Testis (tissue), 2 donors: ENCODE data around the gene DLX5.

Experiments
- CTCF ChIP-seq, 3 experiments: fragments of 450-650 bp in 2 of 3; fragments of 200-600 bp in 1 of 3; sonication (generic) in 1 of 3; IDR thresholded peaks; one replicate each; pipeline ENCODE4 v1.5.1; 2016 to 2019; ENCODE audit warnings: antibody characterized with exemption in 3 of 3, mild to moderate bottlenecking in 2 of 3, moderate library complexity in 1 of 3
- POLR2A ChIP-seq: fragments of 450-650 bp; IDR thresholded peaks from one replicate; pipeline ENCODE4 v1.6.1; 2017; ENCODE audit warnings: antibody characterized with exemption, mild to moderate bottlenecking, moderate library complexity

- TF ChIP-seq CTCF (IDR thresholded peaks at IDR 0.05) (no peak), POLR2A (no peak)
Observed at GRCh38 chr7:97039374-97040065, 14.9 kb upstream of the DLX5 start.
